NCI-H128 (cell line): ENCODE measurements around the gene GGACT.

Experiments
- DNase-seq: peaks from one replicate; lab custom pipeline; 2025; ENCODE audit not compliant: unreplicated experiment; lab: John Stamatoyannopoulos, UW

Gene GGACT

DNA sequence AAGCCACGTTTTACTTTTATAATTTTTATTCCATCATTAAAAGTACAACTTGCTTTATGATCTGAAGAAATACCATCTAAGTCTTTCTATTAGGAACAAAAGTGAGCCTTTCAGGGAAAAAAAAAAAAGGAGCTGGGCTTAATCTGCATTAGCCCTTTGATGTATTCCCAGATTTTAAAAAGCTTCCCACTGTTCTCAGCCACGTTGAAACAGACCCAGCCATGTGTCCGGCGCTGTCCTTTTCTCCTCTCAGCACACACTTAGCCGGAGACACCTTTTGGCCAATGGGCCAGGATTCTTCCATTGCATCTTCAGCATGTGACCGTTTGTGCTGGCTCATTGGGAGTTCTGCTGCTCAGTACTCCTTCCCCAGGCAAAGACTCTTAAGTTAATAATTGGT, 105.5 kb downstream of the GGACT start:
- DNase-seq = no peak

DNA sequence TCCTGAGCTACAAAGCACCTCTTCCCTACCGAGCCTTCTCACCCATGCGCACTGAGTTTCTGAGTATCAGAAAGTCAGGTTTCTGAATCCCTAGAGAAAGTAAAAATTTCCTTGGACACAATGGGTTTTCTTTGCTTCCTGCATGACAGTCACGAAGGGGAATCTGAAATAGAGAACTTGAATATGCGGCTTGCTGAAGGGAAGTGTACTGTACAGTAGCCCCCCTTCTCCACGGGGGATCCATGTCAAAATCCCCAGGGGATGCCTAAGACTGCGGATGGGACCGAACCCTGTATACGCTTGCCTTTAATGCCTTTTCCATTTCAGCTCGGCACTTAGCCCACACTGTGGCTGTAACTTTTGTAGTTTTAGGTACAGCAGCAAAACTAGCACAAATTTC, 107.9 kb downstream of the GGACT start:
- DNase-seq = no peak
